GM12878 (cell line): ENCODE measurements around the gene METTL14. TPM values are rescaled to one million over a fixed set of nuclear protein-coding genes. Genes with fewer than 3 reads are reported as not detected.

Experiments
- ATAC-seq: fragments of 200-7000 bp; cut with Tn5 transposase; 3 replicates; pipeline ENCODE4 v1.9.1; 2020; ENCODE audit warnings: mild to moderate bottlenecking, moderate library complexity
- BruUV-seq: library from RNA; stranded (reverse); fragments of 400-500 nt; replicated peaks from 2 replicates; lab custom pipeline; 2021; lab: Mats Ljungman, UMichigan
- CTCF ChIA-PET: fragments of 300-600 bp; sonication (Branson Sonifier 250); formaldehyde crosslinking; extraction: SDS; loops from one replicate; lab custom pipeline; 2021; ENCODE audit warnings: inconsistent platforms; lab: Yijun Ruan, JAX
- POLR2A ChIA-PET: fragments of 350-600 bp; formaldehyde crosslinking; extraction: SDS; loops from one replicate; lab custom pipeline; 2021; ENCODE audit warnings: inconsistent platforms; lab: Charles Lee
- RAD21 ChIA-PET: fragments of 300-600 bp; sonication (Branson Sonifier 250); formaldehyde crosslinking; loops from one replicate; lab custom pipeline; 2023; ENCODE audit warnings: antibody characterized with exemption; ENCODE audit not compliant: unreplicated experiment; lab: Charles Lee
- SMC1A ChIA-PET: fragments of 300-600 bp; sonication (Branson Sonifier 250); formaldehyde crosslinking; loops from one replicate; lab custom pipeline; 2023; ENCODE audit not compliant: unreplicated experiment, uncharacterized antibody; lab: Charles Lee
- DNase-seq: peaks from one replicate; pipeline ENCODE4 v3.0.0-alpha.2; 2011; ENCODE audit warnings: low read depth, low spot score
- FAIRE-seq: peaks from 3 replicates; lab custom pipeline; 2011; peaks lifted over from hg19 to GRCh38; lab: Jason Lieb, UNC
- H2AFZ ChIP-seq: 2 replicates; pipeline ENCODE4 v1.6.0; 2011; ENCODE audit warnings: low read depth, low read length, control low read depth; ENCODE audit not compliant: control insufficient read depth
- H3K27ac ChIP-seq: 2 replicates; pipeline ENCODE4 v1.5.1; 2011; ENCODE audit warnings: control low read depth; ENCODE audit not compliant: control insufficient read depth, insufficient read depth
- H3K27me3 ChIP-seq, 2 experiments: replicated peaks in 1 of 2; 2 replicates each; pipeline versions ENCODE4 v1.6.0 to v1.6.1; 2011; ENCODE audit warnings: low read length in 1 of 2; ENCODE audit not compliant: control insufficient read depth in 2 of 2, insufficient read depth in 2 of 2
- H3K36me3 ChIP-seq, 2 experiments: 2 replicates each; pipeline ENCODE4 v1.5.1; 2011; ENCODE audit warnings: low read length in 1 of 2; ENCODE audit not compliant: control insufficient read depth in 2 of 2, insufficient read depth in 2 of 2
- H3K4me1 ChIP-seq: 2 replicates; pipeline ENCODE4 v1.6.1; 2011; ENCODE audit warnings: mild to moderate bottlenecking, low read length, moderate library complexity, mixed read lengths; ENCODE audit not compliant: control insufficient read depth, insufficient read depth
- H3K4me2 ChIP-seq: 2 replicates; pipeline ENCODE4 v1.6.0; 2011; ENCODE audit warnings: control low read depth; ENCODE audit not compliant: control insufficient read depth, insufficient read depth
- H3K4me3 ChIP-seq: fragments of 200-600 bp; sonication (generic); 2 replicates; pipeline ENCODE4 v1.5.1; 2016
- H3K79me2 ChIP-seq: 2 replicates; pipeline ENCODE4 v1.6.0; 2011; ENCODE audit warnings: low read length; ENCODE audit not compliant: control insufficient read depth, insufficient read depth
- H3K9ac ChIP-seq: 2 replicates; pipeline ENCODE4 v1.8.0; 2011; ENCODE audit warnings: low read length, control low read depth, mixed read lengths; ENCODE audit not compliant: control insufficient read depth, insufficient read depth
- H3K9me3 ChIP-seq: replicated peaks from 3 replicates; pipeline ENCODE4 v1.5.1; 2011; ENCODE audit warnings: mild to moderate bottlenecking, low read length; ENCODE audit not compliant: control insufficient read depth, insufficient read depth
- H4K20me1 ChIP-seq: 2 replicates; pipeline ENCODE4 v1.6.0; 2011; ENCODE audit not compliant: control insufficient read depth, insufficient read depth
- BRCA1 ChIP-seq: IDR thresholded peaks from 2 replicates; pipeline ENCODE4 v1.6.1; 2011; ENCODE audit warnings: low read depth, low read length, improper control_type of control experiment
- EGR1 ChIP-seq, 2 experiments: IDR thresholded peaks; 1 replicate in 1 of 2; 2 replicates in 1 of 2; pipeline ENCODE4 v1.6.1; 2011 to 2012; ENCODE audit warnings: low read depth in 2 of 2, low read length in 2 of 2, borderline replicate concordance in 1 of 2, mild to moderate bottlenecking in 1 of 2, moderate library complexity in 1 of 2
- FOXM1 ChIP-seq: IDR thresholded peaks from 2 replicates; pipeline ENCODE4 v1.6.1; 2012; ENCODE audit warnings: low read depth, mild to moderate bottlenecking, inconsistent platforms, low read length, moderate library complexity
- HDAC2 ChIP-seq: fragments of 200-600 bp; sonication (generic); IDR thresholded peaks from 2 replicates; pipeline ENCODE4 v1.6.1; 2017
- PML ChIP-seq: IDR thresholded peaks from 2 replicates; pipeline ENCODE4 v1.6.1; 2012; ENCODE audit warnings: low read length, inconsistent platforms
- RB1 ChIP-seq: fragments of 450-650 bp; formaldehyde crosslinking; IDR thresholded peaks from 2 replicates; pipeline ENCODE4 v1.6.1; 2017; ENCODE audit warnings: mild to moderate bottlenecking, borderline replicate concordance
- TAF1 ChIP-seq: IDR thresholded peaks from 2 replicates; pipeline ENCODE4 v1.6.1; 2011; ENCODE audit warnings: mild to moderate bottlenecking, low read depth, low read length, borderline replicate concordance
- ZNF24 ChIP-seq: fragments of 450-650 bp; IDR thresholded peaks from 2 replicates; pipeline ENCODE4 v1.6.1; 2017; ENCODE audit warnings: antibody characterized with exemption, mild to moderate bottlenecking
- WGBS: methylation state at CpG from one replicate; pipeline ENCODE4 v1.1.6; 2016; ENCODE audit warnings: low lambda C conversion rate; ENCODE audit not compliant: insufficient replicate concordance, insufficient coverage; ENCODE audit errors: missing lambda C conversion rate; 5-methylcytosine and 5-hydroxymethylcytosine counted together
- in situ Hi-C: fragments of 300-500 bp; cut with MboI; formaldehyde crosslinking; loops from 9 replicates; pipeline ENCODE4 v1.14.3; 2018; ENCODE audit warnings: mixed read lengths
- intact Hi-C: fragments of 100-400 bp; cut with micrococcal nuclease; formaldehyde crosslinking; loops from one replicate; pipeline ENCODE4 v1.14.2; 2022; ENCODE audit not compliant: unreplicated experiment
- polyA plus RNA-seq, 11 experiments: library from polyadenylated mRNA; depleted of rRNA in 4 of 11; unstranded in 6 of 11; stranded (reverse) in 5 of 11; fragments of >200 nt; fragmentation: Nextera tagmentation in 4 of 11; fragmentation: Illumina TruSeq in 1 of 11; extraction: Ambion mirVana in 4 of 11; extraction: Trizol in 1 of 11; gene quantifications; 1 replicate in 1 of 11; 2 replicates in 10 of 11; pipeline versions ENCODE4 v1.2.1 to v1.2.3, GENCODE V29; 2011 to 2016; ENCODE audit warnings: inconsistent platforms in 2 of 11, missing spikeins in 2 of 11, low read depth in 1 of 11
- total RNA-seq, 4 experiments: library from RNA; depleted of rRNA in 3 of 4; stranded (reverse); fragments of >200 nt in 3 of 4; fragmentation: Illumina TruSeq in 1 of 4; extraction: Trizol in 1 of 4; gene quantifications; 2 replicates each; pipeline versions ENCODE4 v1.2.1 to v1.2.3, GENCODE V29; 2013 to 2021
- TF ChIP-seq, protein P1 (sequence below): fragments of 450-650 bp; IDR thresholded peaks from 2 replicates; pipeline ENCODE4 v1.6.1; 2017; ENCODE audit warnings: mild to moderate bottlenecking, moderate library complexity

Gene METTL14
- total and polyA plus RNA-seq, 10 of the 15 experiments (the other 5 are each of a cell fraction or from before 2014, with no cell fraction given) = 11.2 to 44.9 (median 27.6) TPM

DNA sequence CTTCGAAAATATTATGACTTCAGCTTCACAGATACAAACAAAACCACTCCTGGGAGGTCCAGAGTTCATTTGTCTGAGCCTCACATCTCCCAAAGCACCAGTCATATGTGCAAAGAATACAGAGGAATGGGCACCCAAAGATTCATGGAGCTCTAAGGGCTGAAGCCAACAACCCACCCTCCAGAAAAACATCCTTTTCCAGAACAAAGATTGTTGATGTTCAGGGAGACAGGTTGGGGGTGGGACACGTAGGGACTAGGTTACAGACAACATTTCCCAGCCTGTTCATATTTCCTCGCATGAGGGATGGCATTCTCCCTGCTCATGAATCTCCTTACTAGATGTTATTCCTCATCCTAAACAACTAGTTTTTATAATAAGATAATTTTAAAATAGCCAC, 71.2 kb downstream of the METTL14 start:
- no TSS peak for BruUV-seq
- no peak overlapping the region for H3K27ac ChIP-seq
- TF ChIP-seq HDAC2 = no peak
- TF ChIP-seq RB1 = no peak
- TF ChIP-seq, protein P1, sequence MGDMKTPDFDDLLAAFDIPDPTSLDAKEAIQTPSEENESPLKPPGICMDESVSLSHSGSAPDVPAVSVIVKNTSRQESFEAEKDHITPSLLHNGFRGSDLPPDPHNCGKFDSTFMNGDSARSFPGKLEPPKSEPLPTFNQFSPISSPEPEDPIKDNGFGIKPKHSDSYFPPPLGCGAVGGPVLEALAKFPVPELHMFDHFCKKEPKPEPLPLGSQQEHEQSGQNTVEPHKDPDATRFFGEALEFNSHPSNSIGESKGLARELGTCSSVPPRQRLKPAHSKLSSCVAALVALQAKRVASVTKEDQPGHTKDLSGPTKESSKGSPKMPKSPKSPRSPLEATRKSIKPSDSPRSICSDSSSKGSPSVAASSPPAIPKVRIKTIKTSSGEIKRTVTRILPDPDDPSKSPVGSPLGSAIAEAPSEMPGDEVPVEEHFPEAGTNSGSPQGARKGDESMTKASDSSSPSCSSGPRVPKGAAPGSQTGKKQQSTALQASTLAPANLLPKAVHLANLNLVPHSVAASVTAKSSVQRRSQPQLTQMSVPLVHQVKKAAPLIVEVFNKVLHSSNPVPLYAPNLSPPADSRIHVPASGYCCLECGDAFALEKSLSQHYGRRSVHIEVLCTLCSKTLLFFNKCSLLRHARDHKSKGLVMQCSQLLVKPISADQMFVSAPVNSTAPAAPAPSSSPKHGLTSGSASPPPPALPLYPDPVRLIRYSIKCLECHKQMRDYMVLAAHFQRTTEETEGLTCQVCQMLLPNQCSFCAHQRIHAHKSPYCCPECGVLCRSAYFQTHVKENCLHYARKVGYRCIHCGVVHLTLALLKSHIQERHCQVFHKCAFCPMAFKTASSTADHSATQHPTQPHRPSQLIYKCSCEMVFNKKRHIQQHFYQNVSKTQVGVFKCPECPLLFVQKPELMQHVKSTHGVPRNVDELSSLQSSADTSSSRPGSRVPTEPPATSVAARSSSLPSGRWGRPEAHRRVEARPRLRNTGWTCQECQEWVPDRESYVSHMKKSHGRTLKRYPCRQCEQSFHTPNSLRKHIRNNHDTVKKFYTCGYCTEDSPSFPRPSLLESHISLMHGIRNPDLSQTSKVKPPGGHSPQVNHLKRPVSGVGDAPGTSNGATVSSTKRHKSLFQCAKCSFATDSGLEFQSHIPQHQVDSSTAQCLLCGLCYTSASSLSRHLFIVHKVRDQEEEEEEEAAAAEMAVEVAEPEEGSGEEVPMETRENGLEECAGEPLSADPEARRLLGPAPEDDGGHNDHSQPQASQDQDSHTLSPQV = no peak
- TF ChIP-seq EGR1 (IDR thresholded peaks at IDR 0.05; ENCODE audit: borderline replicate concordance in 1 of 2, low read depth in 2 of 2, low read length in 2 of 2) = no peak
- no peak for TF ChIP-seq FOXM1
- no peak for TF ChIP-seq ZNF24
- no peak for TF ChIP-seq PML
- TF ChIP-seq TAF1 = no peak
- TF ChIP-seq BRCA1 = no peak
- FAIRE-seq = no peak
- H3K4me3 ChIP-seq = no peak overlapping the region
- no peak overlapping the region for H2AFZ ChIP-seq
- H3K4me1 ChIP-seq = peaks cover 13% of the 10 kb centered on the region
- in situ Hi-C loops (no loop called here), intact Hi-C loops (no loop called here)
- H3K9ac ChIP-seq = no peak overlapping the region
- ChIA-PET SMC1A (interaction anchor here (1.1 kb wide), 1 partner anchor 15 kb away, joined by 4 read pairs; no protein-coding TSS in a partner anchor), POLR2A (no interaction called here), RAD21 (no interaction called here), CTCF (interaction anchor here (1.0 to 1.4 kb wide), 2 partner anchors 15 to 17 kb away, joined by 3 read pairs; no protein-coding TSS in a partner anchor)
- no peak for ATAC-seq
- no peaks in the 10 kb centered on the region for H4K20me1 ChIP-seq
- DNase-seq = no peak
- peaks cover 2% of the 10 kb centered on the region; the same call in 1 of the 2 replicates for H3K79me2 ChIP-seq
- WGBS = 71% methylated on average over 3 of the region's 3 CpGs
- H3K4me2 ChIP-seq = no peak overlapping the region
- H3K36me3 ChIP-seq = peaks cover 2 to 19% of the 10 kb centered on the region in 2 experiments; a peak in 3 of 4 replicates
- no peaks in the 10 kb centered on the region for H3K9me3 ChIP-seq
- H3K27me3 ChIP-seq = no peaks in the 10 kb centered on the region
